Right ventricle myocardium inferior (tissue), 1 donor: Measurements from ENCODE around the gene MUSK. TPM values are rescaled to one million over a fixed set of nuclear protein-coding genes. Genes with fewer than 3 reads are reported as not detected.

Experiments used
- ATAC-seq: fragments of 200-7000 bp; cut with Tn5 transposase; one replicate; pipeline ENCODE4 v1.9.1; 2020; ENCODE audit warnings: mild to moderate bottlenecking, moderate library complexity
- DNase-seq: peaks from one replicate; pipeline ENCODE4 v3.0.0; 2021; ENCODE audit errors: missing footprints
- intact Hi-C: fragments of 100-400 bp; cut with DNase I; formaldehyde crosslinking; loops from one replicate; pipeline ENCODE4 v1.11.0; 2022
- total RNA-seq: library from RNA; stranded (reverse); fragmentation: NEBNext Ultra II Directional; extraction: Animal tissue kit (Norgen Biotek cat#: 25700); gene quantifications from one replicate; pipeline ENCODE4 v1.2.1, GENCODE V29; 2021
- donor health status: DM: no; HTN: yes; CAD: no; lungs with severe emphysema.

MUSK gene
- total RNA-seq, 1 donor from 2014 or later: 1.0 TPM

GRCh38 chr9:110835404-110835803 lies 166.8 kb downstream of the MUSK start:
- ATAC-seq: no peak
- no peak for DNase-seq
- intact Hi-C loops: no loop called here

GRCh38 chr9:110835859-110836271 lies 167.3 kb downstream of the MUSK start:
- DNase-seq (no peak), ATAC-seq (no peak)
- intact Hi-C loops: no loop called here

DNA sequence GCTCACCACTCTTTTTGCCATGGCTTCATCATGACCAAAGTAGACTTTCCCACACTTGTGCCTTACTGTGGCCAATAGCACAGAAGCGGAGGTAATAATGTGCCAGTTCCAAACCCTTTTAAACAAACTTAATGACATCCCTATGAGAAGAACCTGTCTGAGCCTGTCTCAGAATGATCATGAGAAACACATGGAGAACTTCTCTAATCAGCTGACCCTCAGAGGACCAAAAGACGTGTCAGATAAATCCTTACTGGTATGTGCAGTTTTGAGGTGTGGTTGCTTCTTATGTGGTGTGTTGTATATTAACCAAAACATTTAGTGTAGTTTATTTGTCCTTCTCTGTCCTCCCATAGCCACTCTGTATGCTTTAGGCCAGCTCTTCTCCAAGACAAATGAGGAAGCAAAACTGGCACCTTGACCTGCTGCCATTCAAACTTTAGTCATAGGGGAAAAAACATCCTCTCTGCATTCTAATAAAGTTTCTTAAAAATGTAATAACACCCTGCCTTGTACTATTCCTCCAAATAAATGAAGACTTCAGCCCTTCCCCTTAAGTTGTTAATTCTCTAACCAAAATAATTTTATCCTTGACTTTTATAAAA lies 168.9 kb downstream of the MUSK start:
- no peak for ATAC-seq
- no peak for DNase-seq
- intact Hi-C loops: no loop called here

DNA sequence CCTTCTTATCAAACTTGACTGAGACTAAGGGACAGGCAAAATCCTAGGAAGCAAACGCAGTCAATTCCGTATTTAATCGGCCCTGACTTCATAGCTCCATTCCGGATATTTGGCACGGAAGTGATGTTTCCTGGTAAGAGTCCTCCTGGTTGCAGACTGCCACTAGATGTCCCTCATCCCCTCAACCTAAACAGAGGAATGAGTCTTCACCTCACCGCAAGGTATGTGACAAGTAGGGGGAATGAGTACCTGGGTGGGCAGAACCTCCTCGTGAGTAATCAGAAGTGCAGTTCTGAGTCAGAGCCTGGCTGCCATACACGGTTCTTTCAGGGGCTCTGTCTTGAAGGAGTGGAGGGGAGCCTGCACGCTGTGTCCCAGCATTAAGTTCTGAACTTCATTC lies 173.6 kb downstream of the MUSK start:
- ATAC-seq (no peak), DNase-seq (no peak)
- intact Hi-C loops: no loop called here

GRCh38 chr9:110842986-110843385 lies 174.4 kb downstream of the MUSK start:
- intact Hi-C loops: no loop called here
- ATAC-seq (no peak), DNase-seq (no peak)

DNA sequence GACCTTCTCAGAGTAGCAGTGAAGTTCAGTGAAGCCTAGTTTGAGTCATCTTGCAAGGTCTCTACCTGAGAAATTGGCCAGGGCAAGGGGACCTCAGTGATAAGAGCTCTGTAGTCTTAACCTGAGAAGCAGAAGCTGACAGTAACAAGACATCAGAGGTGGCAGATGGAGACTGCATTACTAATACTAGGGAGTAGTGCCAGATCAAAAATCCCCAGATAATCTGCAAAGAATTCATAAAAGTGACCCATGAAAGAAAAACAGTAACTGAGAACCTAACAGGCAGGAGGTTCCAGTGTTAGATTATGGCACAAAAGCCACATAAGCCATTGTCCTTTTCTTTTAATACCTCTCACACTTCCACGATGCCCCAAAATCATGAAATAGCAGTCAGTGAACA lies 175.5 kb downstream of the MUSK start:
- intact Hi-C loops: no loop called here
- DNase-seq (no peak), ATAC-seq (no peak)

DNA sequence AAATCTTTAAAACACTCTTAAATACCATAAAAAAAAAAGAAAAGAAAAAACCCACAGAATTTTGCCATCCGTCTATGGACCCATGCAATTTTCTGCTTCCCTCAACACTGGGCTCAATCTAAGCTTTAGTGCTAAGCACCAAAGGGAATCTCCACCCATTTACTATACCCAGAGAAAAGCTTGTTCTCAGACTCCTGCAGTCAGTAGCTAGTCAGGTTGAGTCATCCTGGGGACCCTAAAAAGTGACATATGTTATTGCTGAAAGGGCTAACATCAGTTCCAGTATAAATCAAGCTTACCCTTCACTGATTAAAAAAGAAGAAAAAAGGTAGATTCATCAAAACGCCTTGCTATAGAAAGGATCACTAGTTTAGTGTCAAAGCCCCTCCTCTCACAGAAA lies 177.6 kb downstream of the MUSK start:
- ATAC-seq: no peak

DNA sequence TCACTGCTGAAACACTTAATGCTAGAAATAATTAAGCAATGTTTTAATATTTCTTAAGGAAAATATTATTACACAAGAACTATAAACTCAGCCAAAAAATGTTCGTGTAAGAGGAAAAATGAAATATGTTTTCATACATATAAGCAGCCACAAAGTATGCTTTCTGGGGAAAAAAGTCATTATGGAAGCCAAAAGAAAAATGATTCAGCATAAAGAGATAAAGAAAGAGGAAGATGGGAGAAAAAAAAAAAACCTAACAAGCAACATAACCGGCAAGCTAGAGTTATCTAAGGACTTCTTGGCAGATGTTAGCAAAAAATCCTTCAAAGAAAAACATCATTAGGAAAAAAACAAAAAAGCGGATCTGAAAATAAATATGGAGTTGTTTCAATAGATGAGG lies 179.1 kb downstream of the MUSK start:
- ATAC-seq: no peak
- intact Hi-C loops: no loop called here
- no peak for DNase-seq

More for the DNA sequence above, 177.6 kb downstream of the MUSK start:
- intact Hi-C loops: no loop called here
- DNase-seq: no peak

DNA sequence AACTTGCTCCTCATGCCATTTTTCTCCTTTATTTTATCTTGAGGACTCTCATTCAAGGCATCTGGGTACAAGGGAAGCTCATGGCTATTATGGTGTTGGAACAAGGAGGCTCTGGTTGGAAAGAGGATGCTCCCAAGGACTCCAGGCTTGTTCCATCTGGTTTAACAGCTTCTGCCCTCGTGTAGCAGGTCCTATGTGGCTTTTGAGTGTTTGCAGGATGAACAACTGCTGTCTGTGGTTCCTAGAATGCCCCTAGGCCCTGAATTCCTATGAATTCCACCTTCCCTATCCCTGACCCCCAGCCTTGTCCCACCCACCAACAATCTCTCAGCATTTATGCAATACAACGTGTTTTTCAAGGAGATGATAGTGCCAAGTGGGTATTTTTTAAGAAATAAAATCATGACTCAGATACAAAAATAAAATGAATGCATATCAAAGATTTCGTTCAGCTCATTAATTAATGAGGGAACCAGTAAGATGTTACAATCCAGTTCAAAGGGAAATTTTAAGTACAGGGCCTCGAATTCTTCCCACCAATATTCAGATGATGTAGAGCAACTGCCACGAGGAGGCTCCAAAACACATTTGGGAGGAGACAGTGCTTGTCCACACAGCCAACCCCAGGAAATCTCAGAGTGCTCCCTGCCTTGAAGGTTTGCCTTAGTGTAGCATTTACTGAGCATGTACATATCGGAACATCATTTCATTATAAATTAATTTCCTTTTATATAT lies 182.0 kb downstream of the MUSK start:
- intact Hi-C loops: no loop called here

More for the DNA sequence above, 182.0 kb downstream of the MUSK start:
- ATAC-seq (no peak), DNase-seq (no peak)

Other genes starting within 250 kb of the MUSK start
- gene SVEP1, start 89.0 kb upstream of the MUSK start, total RNA-seq: 6.4 TPM